Umbilical cord (tissue), 2 donors: ENCODE results near the gene CNIH3. TPM values are rescaled to one million over a fixed set of nuclear protein-coding genes. Genes with fewer than 3 reads are reported as not detected.
"Not testable (repeated sequence)": the region's sequence is repeated elsewhere in the genome, so short reads cannot be mapped to it uniquely, and the experiment has no call there.

Experiments used
- DNase-seq: peaks from one replicate; pipeline ENCODE4 v3.0.0-alpha.2; 2015; ENCODE audit warnings: low spot score
- total RNA-seq: library from RNA; depleted of rRNA; stranded (reverse); fragments of >200 nt; gene quantifications from one replicate; pipeline ENCODE4 v1.2.3, GENCODE V29; 2014; ENCODE audit warnings: low replicate concordance; ENCODE audit not compliant: insufficient read depth

Gene CNIH3
- 9.4 TPM for total RNA-seq

DNA sequence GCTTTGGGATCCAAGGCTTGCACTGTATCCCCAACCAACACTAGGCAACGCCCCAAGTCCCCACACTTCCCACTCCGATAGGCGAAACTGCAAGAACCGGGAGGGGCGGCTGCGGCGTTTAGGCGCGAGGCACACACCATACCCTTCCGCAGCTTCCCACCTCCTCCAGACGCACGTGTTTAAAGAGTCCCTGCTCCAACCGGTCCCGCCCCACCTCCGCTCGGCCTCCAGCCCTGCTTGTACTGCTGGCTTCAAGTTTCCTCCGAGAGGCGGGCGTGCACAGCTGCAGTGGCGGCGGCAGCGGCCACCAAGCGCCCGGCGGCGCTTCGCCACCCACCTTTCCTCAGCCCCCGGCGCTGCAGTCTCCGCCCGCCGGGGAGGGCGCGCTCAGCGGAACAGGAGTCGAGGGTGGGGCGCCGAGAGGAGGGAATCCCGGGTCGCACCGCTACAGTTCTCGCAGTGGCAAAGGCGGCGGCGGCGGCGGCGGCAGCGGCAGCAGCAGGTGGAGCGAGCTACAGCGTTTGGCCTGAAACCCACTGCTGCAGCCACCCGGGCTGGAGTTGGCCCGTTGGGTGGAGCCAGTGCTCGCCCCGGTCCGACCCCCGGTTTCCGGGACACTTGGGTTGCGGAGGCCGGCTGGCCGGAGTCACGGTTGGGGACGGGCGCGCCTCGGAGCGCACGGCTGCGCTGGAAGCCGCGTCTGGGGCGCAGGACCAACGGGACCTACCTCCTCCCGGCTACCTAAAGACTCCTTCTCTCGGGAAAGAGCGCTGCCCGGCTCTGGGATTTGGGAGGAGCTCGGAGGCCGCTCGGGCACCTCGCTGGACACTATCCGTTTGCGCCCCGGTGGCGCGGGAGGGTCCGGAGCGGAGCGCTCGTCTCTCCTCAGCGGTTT, at the start of gene CNIH3:
CNIH3 (plus strand) TSS at position 457 of the 895 bp plus-strand sequence. CDS start 858 bp downstream, outside the sequence.
- DNase-seq = no peak

DNA sequence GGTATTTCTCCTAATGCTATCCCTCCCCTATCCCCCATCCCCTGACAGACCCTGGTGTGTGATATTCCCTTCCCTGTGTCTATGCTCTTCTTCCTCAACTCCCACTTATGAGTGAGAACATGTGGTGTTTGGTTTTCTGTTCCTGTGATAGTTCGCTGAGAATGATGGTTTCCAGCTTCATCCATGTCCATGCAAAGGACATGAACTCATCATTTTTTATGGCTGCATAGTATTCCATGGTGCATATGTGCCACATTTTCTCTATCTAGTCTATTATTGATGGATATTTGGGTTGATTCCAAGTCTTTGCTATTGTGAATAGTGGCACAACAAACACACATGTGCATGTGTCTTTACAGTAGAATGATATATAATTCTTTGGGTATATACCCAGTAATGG, 49.6 kb upstream of the CNIH3 start:
- not testable (repeated sequence) for DNase-seq

DNA sequence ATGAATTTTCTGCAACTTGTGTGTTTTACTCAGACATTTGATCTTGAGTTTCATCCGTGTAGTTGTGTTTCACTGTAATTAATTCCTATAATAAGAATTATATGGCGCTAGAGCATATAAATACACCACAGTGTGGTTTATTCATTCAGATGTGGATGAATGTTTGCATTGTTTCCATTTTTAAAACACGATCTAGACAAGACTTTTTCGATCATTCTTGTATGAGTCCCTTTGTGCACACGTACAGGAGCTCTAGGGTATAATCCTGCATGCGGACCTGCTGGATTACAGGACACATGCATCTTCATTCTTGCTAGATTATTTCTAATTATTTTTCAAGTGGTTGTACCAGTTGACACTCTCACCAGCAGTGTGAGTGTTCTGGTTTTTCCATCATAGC, 46.8 kb upstream of the CNIH3 start:
- DNase-seq = no peak

DNA sequence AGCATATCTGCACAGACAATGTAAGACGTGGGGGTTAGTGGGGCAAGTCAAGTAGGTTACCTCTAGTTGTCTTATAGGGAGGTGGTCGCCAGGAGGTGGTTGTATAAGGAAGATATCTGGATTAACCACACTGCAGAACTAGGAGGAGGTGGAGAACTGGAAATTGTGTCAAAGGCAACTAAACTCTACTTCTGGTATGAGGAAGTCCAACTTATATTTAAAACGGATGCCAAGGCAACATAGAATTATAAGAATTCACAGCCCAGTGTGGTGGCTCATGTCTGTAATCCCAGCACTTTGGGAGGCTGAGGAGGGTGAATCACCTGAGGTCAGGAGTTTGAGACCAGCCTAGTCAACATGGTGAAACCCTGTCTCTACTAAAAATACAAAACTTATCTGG, 44.1 kb upstream of the CNIH3 start:
- not testable (repeated sequence) for DNase-seq

DNA sequence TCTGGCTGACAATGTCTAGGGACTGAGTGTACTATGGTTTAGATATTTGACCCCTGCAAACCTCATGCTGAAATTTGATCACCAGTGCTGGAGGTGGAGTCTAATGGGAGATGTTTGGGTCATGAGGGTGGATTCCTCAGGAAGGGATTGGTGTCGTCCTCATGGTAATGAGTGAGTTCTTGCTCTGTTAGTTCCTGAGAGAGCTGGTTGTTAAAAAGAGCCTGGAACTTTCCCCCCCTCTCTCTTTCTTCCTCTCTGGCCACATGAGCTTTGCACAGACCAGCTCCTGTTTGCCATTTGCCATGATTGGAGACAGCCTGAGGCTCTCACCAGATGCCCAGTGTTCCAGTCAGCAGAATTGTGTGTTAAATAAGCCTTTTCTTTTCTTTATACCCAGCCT, 36.6 kb upstream of the CNIH3 start:
- no peak for DNase-seq

DNA sequence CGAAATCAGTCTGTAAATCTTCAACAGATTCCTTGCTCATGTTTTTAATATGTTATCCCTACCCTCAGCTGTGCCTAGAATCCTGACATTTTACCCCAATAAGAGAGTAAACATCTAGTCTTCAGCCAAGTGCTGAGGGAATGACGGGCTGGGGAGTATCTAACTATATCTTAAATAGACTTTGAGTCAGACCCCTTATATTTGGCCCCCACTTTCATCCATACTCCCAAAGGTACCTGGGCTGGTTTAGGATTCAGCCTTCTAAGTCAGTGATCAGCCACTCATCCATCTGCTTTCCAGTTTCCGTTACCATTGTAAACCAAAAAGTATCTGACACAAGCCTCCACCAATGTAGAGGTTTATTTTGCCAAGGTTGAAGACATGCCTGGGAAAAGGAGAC, 36.1 kb upstream of the CNIH3 start:
- DNase-seq = no peak

DNA sequence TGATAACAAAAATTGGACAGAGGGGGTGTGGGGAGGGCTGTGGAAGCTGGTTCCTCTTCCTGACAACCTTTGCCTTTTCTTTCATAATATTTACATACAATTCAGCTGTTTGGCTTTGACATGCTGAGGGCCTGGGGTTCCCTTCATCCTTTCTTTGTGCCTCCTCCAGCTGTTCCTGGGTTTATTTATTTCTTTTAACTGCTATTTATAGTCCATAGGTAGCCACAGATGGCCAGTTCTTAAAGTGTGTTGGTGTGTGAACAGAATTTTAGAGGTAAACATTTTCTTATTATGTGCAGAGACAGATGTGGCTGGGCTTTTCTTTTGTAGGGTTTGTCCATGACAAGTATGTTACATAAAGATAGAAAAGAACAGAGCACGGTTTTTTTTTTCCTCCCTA, 34.1 kb upstream of the CNIH3 start:
- DNase-seq = no peak

DNA sequence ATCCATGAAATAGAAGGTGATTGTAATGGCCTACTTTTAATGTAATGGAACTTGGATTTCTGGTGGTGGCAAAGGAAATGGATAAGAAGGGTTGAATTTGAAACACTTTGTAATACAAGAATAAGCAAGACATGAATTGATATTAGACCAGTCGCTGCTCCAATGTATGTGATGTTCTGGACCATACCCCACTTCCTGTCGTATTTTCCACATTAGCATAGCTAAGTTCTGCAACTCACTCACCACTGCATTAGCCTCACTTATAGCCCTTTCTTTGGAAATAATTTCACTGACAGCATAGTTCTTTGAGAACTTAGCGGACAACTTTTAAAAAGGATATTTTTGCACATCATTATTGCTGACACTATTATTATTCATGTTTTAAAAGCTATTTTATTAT, 32.3 kb upstream of the CNIH3 start:
- DNase-seq = no peak

DNA sequence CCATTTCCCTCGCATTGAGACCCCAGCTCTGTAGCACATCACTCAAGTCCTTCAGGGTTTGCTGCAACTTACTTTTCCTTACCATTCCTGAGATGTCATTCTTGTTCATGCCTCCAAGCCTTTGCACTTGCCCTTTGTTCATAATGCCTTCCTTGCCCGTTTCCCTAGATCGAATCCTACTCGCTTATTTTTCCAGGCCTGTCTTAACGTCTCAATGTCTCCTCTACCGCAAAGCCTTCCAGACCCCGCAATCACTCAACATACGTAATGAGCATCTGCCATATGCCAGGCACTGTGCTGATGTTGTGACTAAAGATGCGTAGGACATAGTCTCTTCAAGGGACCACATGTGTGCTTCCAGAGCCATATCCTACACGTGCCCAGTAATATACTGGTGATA, 31.1 kb upstream of the CNIH3 start:
- DNase-seq = no peak

DNA sequence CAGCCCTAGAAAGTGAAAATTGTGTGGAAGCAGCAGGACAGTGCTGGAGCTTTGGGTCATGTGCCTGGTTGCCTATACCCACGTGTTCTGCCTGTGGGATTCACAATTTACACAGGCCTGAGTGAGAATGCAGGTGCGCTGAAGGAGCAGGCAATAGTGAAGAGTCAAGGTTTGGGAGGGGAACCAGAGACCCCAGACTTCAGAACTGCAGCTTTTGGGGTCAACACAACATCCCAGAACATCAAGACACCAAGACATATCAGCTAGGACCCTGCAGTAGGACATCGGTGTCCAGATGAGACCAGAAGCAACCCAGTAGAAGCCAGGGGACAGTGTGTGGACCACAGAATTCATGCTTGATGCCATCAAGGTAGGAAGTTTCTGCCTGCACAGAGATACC, 29.1 kb upstream of the CNIH3 start:
- DNase-seq = no peak

DNA sequence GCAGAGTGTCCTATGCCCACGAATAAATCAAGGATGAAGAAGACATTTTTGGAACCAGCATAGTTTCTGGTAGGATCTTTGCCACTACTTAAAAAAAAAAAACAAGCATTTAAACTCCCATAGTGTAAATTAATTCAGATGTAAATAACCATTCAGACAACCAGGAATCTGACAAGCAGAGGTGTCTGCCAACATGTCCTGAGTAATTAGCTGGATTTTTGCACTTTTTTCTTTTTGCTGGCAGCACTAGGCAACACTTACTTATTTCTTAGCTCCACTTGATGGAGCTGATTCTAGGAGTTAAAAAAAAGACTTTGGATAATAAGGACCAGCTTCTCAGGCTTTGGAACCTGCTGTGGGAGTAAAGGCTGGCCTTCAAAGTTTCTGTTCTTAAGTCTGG, 27.6 kb upstream of the CNIH3 start:
- DNase-seq = no peak

DNA sequence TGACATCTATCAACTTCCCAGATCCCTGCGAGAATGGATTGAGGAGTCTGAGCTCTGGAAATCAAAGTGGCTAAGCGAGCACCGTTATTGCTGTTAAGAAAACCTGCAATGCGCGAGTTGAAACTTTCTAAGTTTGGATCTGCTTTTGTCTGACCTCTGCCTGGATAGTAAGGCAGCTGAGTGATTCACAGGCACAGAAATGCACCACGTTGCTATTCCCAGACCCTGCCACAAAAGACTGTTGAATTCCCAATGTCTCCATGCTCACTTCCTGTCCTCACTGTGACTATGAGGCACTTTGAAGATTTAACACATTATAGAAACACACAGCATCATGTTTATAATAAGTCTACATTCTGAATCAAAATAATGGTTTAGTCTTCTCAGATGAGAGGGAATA, 27.1 kb upstream of the CNIH3 start:
- no peak for DNase-seq

DNA sequence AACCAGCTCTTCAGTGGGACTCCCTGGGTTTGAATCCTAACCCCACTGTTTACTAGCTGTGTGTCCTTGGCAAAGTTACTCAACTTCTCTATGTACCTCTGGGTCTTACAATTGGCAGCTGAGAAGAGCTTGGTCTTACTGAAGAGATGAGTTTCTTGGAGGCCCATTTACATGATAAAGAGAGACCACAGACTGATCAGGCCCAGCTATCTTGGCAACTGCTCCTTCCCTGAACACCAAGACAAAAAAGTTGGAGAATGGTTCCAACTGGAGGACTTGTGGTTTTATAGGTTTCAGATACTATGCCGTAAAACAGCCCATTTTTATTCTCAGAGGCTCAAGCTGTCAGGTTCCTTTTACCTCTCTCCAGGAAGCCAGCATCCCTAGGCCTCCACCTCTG, 24.8 kb upstream of the CNIH3 start:
- no peak for DNase-seq

DNA sequence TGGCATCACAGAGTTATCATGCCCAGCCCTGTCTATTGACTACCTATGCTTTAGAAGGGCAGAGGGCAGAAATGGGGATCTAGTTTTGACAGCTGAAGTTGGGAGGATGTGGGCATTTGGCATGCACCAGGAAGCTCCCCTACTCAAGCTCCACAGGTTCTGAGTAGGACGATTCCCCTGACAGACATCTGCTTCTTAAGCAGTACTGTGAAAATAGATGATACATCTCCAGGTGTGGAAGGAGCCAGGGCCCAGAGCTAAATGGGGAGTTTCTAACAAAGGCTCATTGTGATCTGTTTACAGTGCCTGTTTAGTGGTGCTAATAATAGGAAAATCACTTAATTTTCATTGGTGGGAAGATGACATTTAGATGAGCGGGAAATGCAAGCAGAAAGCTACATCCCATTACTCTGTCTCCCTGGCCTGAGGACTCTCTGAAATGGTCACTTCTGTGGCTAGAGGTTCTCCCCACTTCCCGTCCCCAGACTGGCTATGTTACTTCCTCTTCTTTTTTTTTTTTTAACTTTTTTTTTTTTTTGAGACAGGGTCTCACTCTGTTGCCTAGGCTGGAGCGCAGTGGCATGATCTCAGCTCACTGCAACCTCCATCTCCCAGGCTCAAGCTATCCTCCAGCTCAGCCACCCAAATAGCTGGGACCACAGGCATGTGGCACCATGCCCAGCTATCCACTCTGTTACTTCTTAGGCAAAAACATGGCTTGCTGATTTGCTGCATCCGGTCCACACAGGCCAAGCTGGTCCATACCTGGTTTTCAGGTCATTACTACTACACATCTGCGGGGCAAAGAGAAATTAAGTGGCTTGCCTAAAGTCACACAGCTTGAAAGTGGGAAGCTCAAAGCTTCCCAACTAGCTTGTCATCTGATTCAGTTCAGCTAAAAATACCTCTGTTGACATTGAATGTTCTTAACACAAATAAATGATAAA, 23.2 kb upstream of the CNIH3 start:
- DNase-seq = peak; percentile 5

DNA sequence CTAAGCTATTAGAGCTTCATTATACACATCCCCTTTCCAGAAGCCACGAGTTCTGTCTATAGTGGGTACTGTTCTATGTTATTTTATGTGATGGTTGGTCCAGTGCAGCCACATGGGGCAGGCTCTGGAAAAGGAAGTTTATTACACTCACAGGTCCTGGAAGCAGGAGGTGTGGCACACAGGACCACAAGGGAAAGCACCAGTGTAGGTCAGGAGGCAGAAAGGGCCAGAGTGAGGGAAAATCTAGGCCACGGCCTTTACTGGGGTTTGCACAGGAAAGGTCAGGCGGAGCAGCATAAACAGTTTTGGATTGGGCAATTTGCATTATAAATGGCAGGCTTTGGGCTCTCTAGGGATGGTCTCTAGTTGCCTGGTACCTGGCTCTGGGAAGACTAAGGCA, 21.8 kb upstream of the CNIH3 start:
- DNase-seq = no peak

DNA sequence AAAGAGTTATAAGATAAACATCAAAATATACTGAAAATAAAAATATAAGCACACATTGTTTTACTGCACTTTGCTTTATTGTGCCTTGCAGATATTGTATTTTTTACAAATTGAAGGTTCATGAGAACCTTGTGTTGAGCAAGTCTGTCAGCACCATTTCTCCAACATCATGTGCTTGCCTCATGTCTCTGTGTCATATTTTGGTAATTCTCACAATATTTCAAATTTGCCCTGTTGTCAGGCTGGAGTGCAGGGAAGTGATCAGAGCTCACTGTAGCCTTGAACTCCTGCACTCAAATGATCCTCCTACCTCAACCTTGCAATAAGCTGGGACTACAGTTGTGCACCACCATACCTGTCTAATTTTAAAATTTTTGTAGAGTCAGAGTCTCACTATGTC, 21.3 kb upstream of the CNIH3 start:
- DNase-seq = no peak

DNA sequence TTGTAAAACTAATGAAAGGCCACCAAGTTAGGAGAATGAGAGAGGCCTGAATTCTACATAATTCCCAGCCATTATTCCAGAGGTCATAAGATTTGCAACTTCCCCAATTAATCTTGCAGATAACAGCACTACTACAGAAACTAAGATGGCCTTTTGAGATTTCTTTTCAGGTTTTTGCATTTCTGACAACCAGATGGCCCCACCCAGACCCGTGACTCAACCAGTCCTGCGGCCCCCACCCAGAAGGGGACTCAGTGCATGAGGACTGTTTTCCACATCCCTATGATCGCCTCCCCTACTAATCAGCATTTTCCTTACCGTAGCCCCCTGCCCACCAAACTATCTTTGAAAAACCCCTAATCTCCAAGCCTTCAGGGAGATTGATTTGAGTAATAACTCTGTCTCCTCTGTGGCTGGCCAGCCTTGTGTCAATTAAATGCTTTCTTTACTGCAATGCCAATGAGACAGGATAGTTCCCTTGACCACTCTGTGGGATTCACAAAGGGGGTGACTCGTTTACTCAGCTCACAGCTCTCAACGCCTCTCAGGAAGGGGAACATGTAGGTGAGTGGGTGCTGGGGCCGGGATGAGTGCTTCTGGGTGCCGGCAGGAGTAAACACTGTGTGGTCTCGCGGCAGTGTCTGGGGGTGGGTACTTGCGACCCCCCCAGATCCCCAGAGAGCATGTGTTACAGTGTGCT, 10.5 kb upstream of the CNIH3 start:
- DNase-seq = no peak

DNA sequence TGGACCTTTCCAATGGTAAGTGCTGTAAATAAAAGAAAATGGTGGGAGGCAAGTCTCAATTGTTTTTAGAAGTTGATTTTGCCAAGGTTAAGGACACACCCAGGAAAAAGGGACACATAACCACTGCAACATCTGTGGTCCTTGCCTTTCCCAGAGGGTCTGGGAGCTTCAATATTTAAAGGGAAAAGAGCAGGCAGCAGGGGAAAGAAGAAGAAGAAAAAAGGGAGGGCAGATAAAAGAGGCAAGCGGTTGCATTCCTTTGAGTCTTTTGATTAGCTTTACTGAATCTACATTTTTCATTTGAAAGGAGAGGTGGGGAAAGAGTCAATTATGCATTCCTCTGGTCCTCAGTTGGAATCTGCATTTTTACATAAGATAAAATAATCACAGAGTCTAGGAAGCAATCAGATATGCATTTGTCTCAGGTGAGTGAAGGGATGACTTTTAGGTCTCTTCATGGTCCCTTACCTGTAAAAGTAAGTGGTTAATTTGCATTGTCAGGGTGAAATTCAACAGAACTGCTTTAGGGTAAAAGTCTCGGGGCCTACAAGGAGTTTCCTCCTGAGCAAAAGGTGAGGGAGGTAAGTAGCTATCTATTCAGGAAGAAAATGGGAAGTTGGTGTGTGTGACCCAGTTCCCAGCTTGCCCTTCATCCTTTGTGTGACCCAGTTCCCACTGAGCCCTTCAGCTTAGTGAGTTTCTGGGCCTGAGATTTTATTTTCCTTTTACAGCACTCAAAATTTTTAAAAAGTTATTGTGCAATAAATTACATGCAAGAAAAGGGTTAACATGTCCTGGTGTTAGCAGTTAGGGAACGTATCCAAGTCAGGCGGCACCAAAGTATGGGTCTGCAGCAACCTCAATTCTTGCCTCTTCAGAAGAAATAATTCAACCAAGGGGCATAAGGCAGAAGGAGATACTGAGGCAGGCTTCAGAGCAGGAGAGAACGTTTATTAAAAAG, 8.6 kb upstream of the CNIH3 start:
- DNase-seq = no peak

DNA sequence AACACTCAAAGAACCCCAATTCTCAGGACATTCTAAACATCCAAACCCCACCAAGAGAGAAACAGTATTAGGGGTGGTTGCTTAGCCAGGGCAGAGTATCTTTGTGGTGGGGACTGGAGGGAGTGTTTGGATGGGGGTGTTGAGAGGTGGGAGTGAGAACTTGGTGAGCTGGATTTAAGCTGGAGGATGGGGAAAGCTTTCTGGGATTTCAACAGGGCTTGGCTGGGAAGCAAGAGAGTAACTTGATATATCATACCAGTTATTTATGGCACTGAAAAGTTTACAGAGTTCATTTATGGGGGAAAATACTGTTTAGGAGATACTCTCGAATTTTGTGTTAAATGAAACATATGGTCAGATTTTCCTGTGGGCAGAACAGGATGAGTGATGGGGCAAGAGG, 6.8 kb upstream of the CNIH3 start:
- DNase-seq = no peak

DNA sequence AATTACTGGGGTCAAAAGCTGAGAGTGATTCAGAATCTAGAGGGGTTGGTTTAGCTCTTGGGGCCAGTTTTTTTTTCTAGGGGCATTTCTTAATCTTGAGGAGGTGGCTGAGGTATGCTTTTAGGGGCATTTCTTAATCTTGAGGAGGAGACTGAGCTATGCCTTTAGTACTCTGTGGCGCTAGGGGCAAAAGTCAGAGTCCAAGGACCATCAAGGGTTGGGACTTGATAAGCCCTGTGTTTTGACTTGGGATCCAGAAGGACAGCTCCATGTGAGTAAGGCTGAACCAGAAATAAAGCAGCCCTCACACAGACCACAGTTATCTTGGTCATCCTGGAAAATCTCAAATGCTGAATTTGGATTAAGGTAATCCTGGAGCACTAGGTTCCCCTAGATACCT, 3.9 kb upstream of the CNIH3 start:
- no peak for DNase-seq

DNA sequence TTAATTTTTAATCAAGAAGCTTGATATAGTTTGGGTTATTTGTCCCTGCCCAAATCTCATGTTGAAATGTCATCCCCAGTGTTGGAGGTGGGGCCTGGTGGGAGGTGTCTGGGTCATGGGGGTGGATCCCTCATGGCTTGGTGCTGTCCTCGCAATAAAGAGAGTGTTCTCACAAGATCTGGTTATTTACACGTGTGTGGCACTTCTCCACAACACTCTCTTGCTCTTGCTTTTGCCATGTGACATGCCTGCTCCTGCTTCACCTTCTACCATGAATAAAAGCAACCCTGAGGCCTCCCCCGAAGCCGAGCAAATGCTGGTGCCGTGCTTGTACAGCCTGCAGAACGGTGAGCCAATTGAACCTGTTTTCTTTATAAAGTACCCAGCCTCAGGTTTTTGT, 2.6 kb upstream of the CNIH3 start:
- no peak for DNase-seq
